ENCODE measurements around the gene ENDOU.
A peak's percentile ranks its signal among the peaks of the same experiment; 100 is the strongest.

DNA sequence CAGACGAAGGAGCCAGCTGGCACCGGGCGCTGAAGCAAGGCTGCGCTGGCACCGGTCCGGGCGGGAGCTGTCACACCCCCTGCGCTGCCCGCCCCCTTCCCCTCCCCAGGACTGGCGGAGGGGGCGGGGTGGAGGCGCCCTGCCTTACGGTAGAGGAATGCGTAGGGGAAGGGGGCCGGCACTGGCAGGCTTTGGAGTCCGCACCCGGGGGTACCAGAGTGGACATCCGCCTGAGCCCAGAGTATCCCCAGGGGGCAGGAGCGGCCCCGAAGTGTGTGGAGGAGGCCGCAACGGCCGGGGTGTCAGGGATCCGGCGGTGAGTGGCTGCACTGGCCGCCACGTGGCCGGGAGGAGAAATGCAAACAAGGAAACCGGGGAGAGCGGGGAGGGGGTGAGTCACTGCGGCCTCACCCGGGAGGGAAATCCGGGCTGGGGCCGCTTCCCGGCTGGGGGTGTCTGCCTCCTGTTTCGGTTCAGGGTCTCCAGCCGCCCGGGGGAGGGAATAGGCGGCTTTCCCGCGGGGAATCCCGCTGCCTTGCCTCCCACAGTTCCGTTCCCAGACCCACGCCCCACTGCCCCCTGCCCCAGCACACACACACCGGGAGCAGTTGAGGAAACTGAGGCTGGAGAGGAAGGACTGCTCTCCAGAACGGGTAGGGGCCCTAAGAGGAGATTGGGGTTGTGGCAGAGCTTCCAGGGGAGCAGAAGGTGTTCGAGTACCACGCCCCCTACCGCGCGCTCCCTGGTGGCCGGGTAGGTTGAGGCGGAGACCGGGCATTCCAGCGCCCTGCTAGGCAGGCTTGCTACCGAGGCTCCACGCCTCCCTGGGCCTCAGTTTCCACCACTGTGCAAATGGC lies 33.8 kb upstream of the ENDOU start, which contains the start of gene RAPGEF3:
- TF ChIP-seq, protein P1, sequence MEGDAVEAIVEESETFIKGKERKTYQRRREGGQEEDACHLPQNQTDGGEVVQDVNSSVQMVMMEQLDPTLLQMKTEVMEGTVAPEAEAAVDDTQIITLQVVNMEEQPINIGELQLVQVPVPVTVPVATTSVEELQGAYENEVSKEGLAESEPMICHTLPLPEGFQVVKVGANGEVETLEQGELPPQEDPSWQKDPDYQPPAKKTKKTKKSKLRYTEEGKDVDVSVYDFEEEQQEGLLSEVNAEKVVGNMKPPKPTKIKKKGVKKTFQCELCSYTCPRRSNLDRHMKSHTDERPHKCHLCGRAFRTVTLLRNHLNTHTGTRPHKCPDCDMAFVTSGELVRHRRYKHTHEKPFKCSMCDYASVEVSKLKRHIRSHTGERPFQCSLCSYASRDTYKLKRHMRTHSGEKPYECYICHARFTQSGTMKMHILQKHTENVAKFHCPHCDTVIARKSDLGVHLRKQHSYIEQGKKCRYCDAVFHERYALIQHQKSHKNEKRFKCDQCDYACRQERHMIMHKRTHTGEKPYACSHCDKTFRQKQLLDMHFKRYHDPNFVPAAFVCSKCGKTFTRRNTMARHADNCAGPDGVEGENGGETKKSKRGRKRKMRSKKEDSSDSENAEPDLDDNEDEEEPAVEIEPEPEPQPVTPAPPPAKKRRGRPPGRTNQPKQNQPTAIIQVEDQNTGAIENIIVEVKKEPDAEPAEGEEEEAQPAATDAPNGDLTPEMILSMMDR (IDR thresholded peaks at IDR 0.05), result peak in 5 of 7 experiments; percentile 3 to 45 (median 40)
- no peak for TF ChIP-seq POLR2A (IDR thresholded peaks at IDR 0.05)
- TF ChIP-seq EP300 (IDR thresholded peaks at IDR 0.05), result no peak

Measured in stomach (tissue), 4 donors.